Fibroblast of peridontal ligament (primary cell): ENCODE measurements around the gene SERPINB13.

Source experiments
- DNase-seq: peaks from one replicate; pipeline ENCODE4 v3.0.0-alpha.2; 2010; ENCODE audit errors: extremely low read depth

Gene SERPINB13

DNA sequence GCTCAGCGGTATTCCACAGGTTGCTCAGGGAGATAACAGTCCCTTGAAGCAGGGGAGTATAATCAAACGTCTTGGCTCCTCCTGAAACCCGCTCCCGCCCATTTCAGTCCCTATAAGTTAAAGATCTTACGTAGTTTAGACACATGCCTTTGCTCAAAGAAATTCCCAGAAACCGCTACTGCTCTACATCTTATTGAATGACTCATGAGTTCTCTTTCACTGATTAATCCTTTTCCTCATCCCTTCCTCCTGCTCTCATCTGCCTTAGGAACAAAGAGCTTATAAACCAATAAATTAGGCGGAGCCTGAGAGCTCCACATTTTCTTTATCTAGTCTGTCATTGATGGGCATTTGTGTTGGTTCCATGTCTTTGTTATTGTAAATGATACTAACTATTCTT, 61.1 kb downstream of the SERPINB13 start:
- DNase-seq, result no peak
